H1 (cell line): ENCODE measurements around the gene MMP3. TPM values are rescaled to one million over a fixed set of nuclear protein-coding genes. Genes with fewer than 3 reads are reported as not detected.

Source experiments
- CTCF ChIA-PET: fragments of 300-600 bp; sonication (Branson Sonifier 250); formaldehyde crosslinking; loops from one replicate; lab custom pipeline; 2021; ENCODE audit not compliant: partially characterized antibody; lab: Charles Lee
- POLR2A ChIA-PET: fragments of 300-600 bp; sonication (Branson Sonifier 250); formaldehyde crosslinking; loops from one replicate; lab custom pipeline; 2021; ENCODE audit warnings: inconsistent platforms; ENCODE audit not compliant: partially characterized antibody; lab: Charles Lee
- DNase-seq, 2 experiments: peaks; one replicate each; pipeline versions ENCODE4 v3.0.0 to v3.0.0-alpha.2; 2010 to 2022; ENCODE audit warnings: low spot score in 2 of 2, low read depth in 1 of 2, mixed read lengths in 1 of 2
- FAIRE-seq: peaks from 2 replicates; lab custom pipeline; 2011; peaks lifted over from hg19 to GRCh38; lab: Jason Lieb, UNC
- H2AFZ ChIP-seq: 2 replicates; pipeline ENCODE4 v1.8.1; 2012; ENCODE audit warnings: low read length, inconsistent platforms
- H2AK5ac ChIP-seq: 2 replicates; pipeline ENCODE4 v1.6.1; 2013; ENCODE audit warnings: low read depth, low read length
- H2BK120ac ChIP-seq: replicated peaks from 2 replicates; pipeline ENCODE3; 2013; ENCODE audit warnings: low read depth, low read length, inconsistent platforms
- H2BK12ac ChIP-seq: 2 replicates; pipeline ENCODE4 v1.6.1; 2013; ENCODE audit warnings: low read depth, low read length
- H2BK15ac ChIP-seq: 2 replicates; pipeline ENCODE4 v1.6.1; 2013; ENCODE audit warnings: low read length
- H2BK20ac ChIP-seq: 2 replicates; pipeline ENCODE4 v1.6.1; 2013; ENCODE audit warnings: low read length
- H2BK5ac ChIP-seq: 2 replicates; pipeline ENCODE4 v1.6.1; 2013; ENCODE audit warnings: low read depth, low read length
- H3K14ac ChIP-seq: 2 replicates; pipeline ENCODE4 v1.6.1; 2013; ENCODE audit warnings: inconsistent platforms; ENCODE audit not compliant: insufficient read length
- H3K18ac ChIP-seq: 2 replicates; pipeline ENCODE4 v1.6.1; 2013; ENCODE audit warnings: low read length; ENCODE audit errors: extremely low read depth
- H3K23ac ChIP-seq: 2 replicates; pipeline ENCODE4 v1.6.1; 2013; ENCODE audit warnings: inconsistent platforms; ENCODE audit not compliant: insufficient read length
- H3K23me2 ChIP-seq: 2 replicates; pipeline ENCODE4 v1.6.1; 2013; ENCODE audit warnings: low read depth, low read length
- H3K27ac ChIP-seq: 2 replicates; pipeline ENCODE4 v1.6.1; 2011; ENCODE audit warnings: low read depth, low read length, inconsistent platforms
- H3K27me3 ChIP-seq, 4 experiments: replicated peaks in 1 of 4; 1 replicate in 1 of 4; 2 replicates in 3 of 4; pipeline versions ENCODE4 v1.6.1 to v1.8.1; 2011 to 2013; ENCODE audit warnings: low read length in 3 of 4, mild to moderate bottlenecking in 3 of 4, inconsistent platforms in 2 of 4, mixed read lengths in 2 of 4, moderate library complexity in 1 of 4; ENCODE audit not compliant: control insufficient read depth in 3 of 4, insufficient read depth in 3 of 4; ENCODE audit errors: extremely low read depth in 1 of 4
- H3K36me3 ChIP-seq, 4 experiments: 2 replicates each; pipeline versions ENCODE4 v1.6.1 to v1.8.1; 2011 to 2013; ENCODE audit warnings: mild to moderate bottlenecking in 4 of 4, low read length in 3 of 4, moderate library complexity in 2 of 4, control low read depth in 1 of 4, inconsistent platforms in 1 of 4; ENCODE audit not compliant: insufficient read depth in 4 of 4, control insufficient read depth in 2 of 4
- H3K4ac ChIP-seq: replicated peaks from 2 replicates; pipeline ENCODE3; 2013; ENCODE audit warnings: low read length, low read depth, mixed read lengths, inconsistent platforms; ENCODE audit not compliant: insufficient read length
- H3K4me1 ChIP-seq, 4 experiments: replicated peaks in 1 of 4; 1 replicate in 1 of 4; 2 replicates in 3 of 4; pipeline versions ENCODE4 v1.6.1 to v1.8.1; 2011 to 2013; ENCODE audit warnings: low read length in 3 of 4, inconsistent platforms in 2 of 4, mixed read lengths in 1 of 4; ENCODE audit not compliant: insufficient read depth in 4 of 4, control insufficient read depth in 3 of 4
- H3K4me2 ChIP-seq, 2 experiments: 2 replicates each; pipeline versions ENCODE4 v1.6.1 to v1.8.1; 2011 to 2013; ENCODE audit warnings: low read depth in 2 of 2, low read length in 2 of 2, control low read depth in 1 of 2, inconsistent platforms in 1 of 2, mild to moderate bottlenecking in 1 of 2; ENCODE audit not compliant: insufficient read depth in 1 of 2
- H3K4me3 ChIP-seq, 4 experiments: fragments of 200-600, 300-600 bp in 1 of 4; sonication (generic), shearing (Covaris generic), sonication (Bioruptor Twin) in 1 of 4; 2 replicates each; pipeline versions ENCODE4 v1.5.1 to v1.8.1; 2011 to 2016; ENCODE audit warnings: low read length in 4 of 4, low read depth in 3 of 4, control low read depth in 2 of 4, inconsistent platforms in 2 of 4, mild to moderate bottlenecking in 2 of 4, mixed read lengths in 1 of 4, moderate library complexity in 1 of 4; ENCODE audit not compliant: insufficient read depth in 2 of 4; ENCODE audit errors: extremely low read depth in 1 of 4
- H3K56ac ChIP-seq: replicated peaks from 2 replicates; pipeline ENCODE3; 2013; ENCODE audit warnings: low read depth, mild to moderate bottlenecking, mixed read lengths, low read length, inconsistent platforms; ENCODE audit not compliant: insufficient read length
- H3K79me1 ChIP-seq: 2 replicates; pipeline ENCODE4 v1.6.1; 2013; ENCODE audit warnings: low read depth, low read length, control low read depth
- H3K79me2 ChIP-seq, 2 experiments: 2 replicates each; pipeline versions ENCODE4 v1.6.1 to v1.8.1; 2012 to 2013; ENCODE audit warnings: low read length in 2 of 2, mild to moderate bottlenecking in 2 of 2, inconsistent platforms in 1 of 2; ENCODE audit not compliant: insufficient read depth in 2 of 2, control insufficient read depth in 1 of 2
- H3K9ac ChIP-seq, 4 experiments: replicated peaks in 1 of 4; 1 replicate in 1 of 4; 2 replicates in 3 of 4; pipeline versions ENCODE4 v1.6.1 to v1.8.1; 2011 to 2013; ENCODE audit warnings: low read depth in 3 of 4, low read length in 3 of 4, control low read depth in 2 of 4, mild to moderate bottlenecking in 2 of 4, moderate library complexity in 2 of 4, inconsistent platforms in 1 of 4; ENCODE audit errors: extremely low read depth in 1 of 4
- H3K9me3 ChIP-seq, 2 experiments: 2 replicates each; pipeline versions ENCODE4 v1.6.1 to v1.8.1; 2012 to 2013; ENCODE audit warnings: mild to moderate bottlenecking in 2 of 2, moderate library complexity in 2 of 2, control low read depth in 1 of 2, inconsistent platforms in 1 of 2, low read depth in 1 of 2, low read length in 1 of 2, mixed read lengths in 1 of 2; ENCODE audit not compliant: insufficient read depth in 2 of 2
- H4K20me1 ChIP-seq, 2 experiments: replicated peaks in 1 of 2; 2 replicates each; pipeline versions ENCODE3 to v1.8.1; 2011 to 2013; ENCODE audit warnings: inconsistent platforms in 2 of 2, low read length in 2 of 2, mild to moderate bottlenecking in 1 of 2; ENCODE audit not compliant: insufficient read depth in 2 of 2, control insufficient read depth in 1 of 2
- H4K5ac ChIP-seq: 2 replicates; pipeline ENCODE4 v1.6.1; 2013; ENCODE audit warnings: low read length, low read depth, mixed read lengths, inconsistent platforms; ENCODE audit not compliant: insufficient read length
- H4K8ac ChIP-seq: 2 replicates; pipeline ENCODE4 v1.8.0; 2013; ENCODE audit warnings: mild to moderate bottlenecking, moderate library complexity, low read length, inconsistent platforms; ENCODE audit not compliant: insufficient read depth; ENCODE audit errors: extremely low read depth
- H4K91ac ChIP-seq: replicated peaks from 2 replicates; pipeline ENCODE3; 2013; ENCODE audit warnings: low read length, mixed read lengths, inconsistent platforms; ENCODE audit not compliant: insufficient read length
- EP300 ChIP-seq, 2 experiments: IDR thresholded peaks; 1 replicate in 1 of 2; 2 replicates in 1 of 2; pipeline ENCODE4 v1.6.1; 2011 to 2012; ENCODE audit warnings: low read depth in 2 of 2, low read length in 2 of 2, mild to moderate bottlenecking in 2 of 2, borderline replicate concordance in 1 of 2, inconsistent platforms in 1 of 2, moderate library complexity in 1 of 2
- NANOG ChIP-seq: IDR thresholded peaks from 2 replicates; pipeline ENCODE4 v1.6.1; 2011; ENCODE audit warnings: low read length, low read depth, mild to moderate bottlenecking, inconsistent platforms; ENCODE audit not compliant: insufficient read depth, poor library complexity, severe bottlenecking
- WGBS, 2 experiments: shearing (Covaris generic) in 1 of 2; methylation state at CpG; one replicate each; pipeline versions ENCODE4 v1.1.6 to v1.1.7; 2013 to 2015; ENCODE audit warnings: low lambda C conversion rate in 2 of 2, mixed read lengths in 2 of 2, inconsistent platforms in 1 of 2, low coverage in 1 of 2, missing lambda C conversion rate in 1 of 2; ENCODE audit not compliant: insufficient replicate concordance in 2 of 2, insufficient coverage in 1 of 2, insufficient read length in 1 of 2; ENCODE audit errors: extremely low coverage in 1 of 2, missing lambda C conversion rate in 1 of 2; 5-methylcytosine and 5-hydroxymethylcytosine counted together
- polyA plus RNA-seq, 7 experiments: library from polyadenylated mRNA; depleted of rRNA in 3 of 7; stranded (reverse) in 5 of 7; unstranded in 2 of 7; fragments of >200 nt in 5 of 7; fragments of 200-250 nt in 2 of 7; gene quantifications; 1 replicate in 5 of 7; 2 replicates in 1 of 7; 4 replicates in 1 of 7; pipeline versions ENCODE4 v1.2.1 to v1.2.3, GENCODE V29; 2011 to 2013; ENCODE audit warnings: missing spikeins in 2 of 7, mixed read lengths in 2 of 7
- total RNA-seq: library from RNA; stranded (reverse); fragmentation: NEBNext Ultra II Directional; extraction: Animal tissue kit (Norgen Biotek cat#: 25700); gene quantifications from 2 replicates; pipeline ENCODE4 v1.2.1, GENCODE V29; 2021

Gene MMP3
- total and polyA plus RNA-seq, 2 of the 8 experiments (the other 6 are each of a cell fraction or from before 2014, with no cell fraction given): not detected

- H4K8ac ChIP-seq: no peak within 1 kb of the TSS
- H3K4me2 ChIP-seq: no peak within 1 kb of the TSS
- H2BK15ac ChIP-seq: no peak within 1 kb of the TSS
- 90% methylated on average over 4 of the region's 4 CpGs; no CpG with 5 or more reads in 1 of the 2 experiments for WGBS, 2 experiments
- CTCF ChIA-PET: interaction anchor here (1.3 to 2.0 kb wide), 2 partner anchors 10 to 40 kb away, joined by 4 to 6 read pairs; no protein-coding TSS in a partner anchor
- no peak within 1 kb of the TSS for H2BK12ac ChIP-seq
- DNase-seq (no peak), FAIRE-seq (no peak)
- H4K91ac ChIP-seq: no peak within 1 kb of the TSS
- H3K4me1 ChIP-seq: no peaks in the 10 kb centered on the region
- H2AK5ac ChIP-seq: no peak within 1 kb of the TSS
- no peak within 1 kb of the TSS for H3K23ac ChIP-seq
- no peaks in the 10 kb centered on the region for H3K23me2 ChIP-seq
- H2AFZ ChIP-seq: no peak within 1 kb of the TSS
- H3K4ac ChIP-seq: no peak within 1 kb of the TSS
- H2BK20ac ChIP-seq: no peak within 1 kb of the TSS
- no peaks in the 10 kb centered on the region for H3K79me1 ChIP-seq
- no peak within 1 kb of the TSS for H3K4me3 ChIP-seq
- no peak within 1 kb of the TSS for H3K56ac ChIP-seq
- no peaks in the 10 kb centered on the region for H3K9me3 ChIP-seq
- no peak within 1 kb of the TSS for H4K5ac ChIP-seq
- POLR2A ChIA-PET: no interaction called here
- H3K79me2 ChIP-seq: no peaks in the 10 kb centered on the region
- H2BK120ac ChIP-seq: no peak within 1 kb of the TSS
- no peaks in the 10 kb centered on the region for H3K27me3 ChIP-seq
- no peak within 1 kb of the TSS for H3K27ac ChIP-seq
- H3K14ac ChIP-seq: no peak within 1 kb of the TSS
- H3K18ac ChIP-seq: no peak within 1 kb of the TSS
- no peak within 1 kb of the TSS for H3K9ac ChIP-seq
- no peaks in the 10 kb centered on the region for H3K36me3 ChIP-seq
- H2BK5ac ChIP-seq: no peak within 1 kb of the TSS
- H4K20me1 ChIP-seq: no peaks in the 10 kb centered on the region
- no peak for TF ChIP-seq EP300 (IDR thresholded peaks at IDR 0.05; ENCODE audit: borderline replicate concordance in 1 of 2, low read depth in 2 of 2, low read length in 2 of 2)
- no peak for TF ChIP-seq NANOG
These were observed 31.4 kb upstream of the MMP3 start, which contains the start of gene MMP12 for GRCh38 chr11:102874852-102875251. MMP12 (minus strand) TSS chr11:102874982; CDS start chr11:102874937, 45 bp downstream.
